ENCODE results near the gene NPAS3. TPM values are rescaled to one million over a fixed set of nuclear protein-coding genes. Genes with fewer than 3 reads are reported as not detected.

NPAS3 gene
- total RNA-seq, 4 donors from 2014 or later, result 0.13 to 1.1 (median 0.47) TPM; not detected in 1

- DNase-seq, result no peak
- intact Hi-C loops (cut with DNase I), result no loop called here
Observed at GRCh38 chr14:33271216-33271615, 332.5 kb downstream of the NPAS3 start.

DNA sequence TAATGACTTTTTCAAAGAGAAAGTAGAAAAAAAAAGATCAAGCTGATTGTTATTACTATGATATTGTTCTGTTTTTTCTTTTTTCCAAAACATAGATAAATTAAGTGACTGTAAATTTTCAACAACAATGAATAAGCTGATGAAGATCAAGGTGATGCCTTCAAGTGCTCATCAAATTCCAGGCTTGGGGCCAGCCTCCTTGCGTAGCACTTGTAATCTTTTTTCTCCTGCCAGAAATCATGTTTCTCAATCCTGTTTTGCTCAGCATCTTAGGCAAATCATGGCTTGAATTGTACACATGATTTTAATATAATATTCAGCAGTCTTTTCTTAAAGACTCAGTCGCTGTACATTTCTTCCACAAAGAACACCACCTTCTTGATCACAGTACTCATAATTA, 333.2 kb downstream of the NPAS3 start:
- no peaks in the 10 kb centered on the region for H3K27me3 ChIP-seq
- H3K4me1 ChIP-seq, result no peaks in the 10 kb centered on the region
- TF ChIP-seq POLR2A (IDR thresholded peaks at IDR 0.05), result no peak
- TF ChIP-seq, protein P1, sequence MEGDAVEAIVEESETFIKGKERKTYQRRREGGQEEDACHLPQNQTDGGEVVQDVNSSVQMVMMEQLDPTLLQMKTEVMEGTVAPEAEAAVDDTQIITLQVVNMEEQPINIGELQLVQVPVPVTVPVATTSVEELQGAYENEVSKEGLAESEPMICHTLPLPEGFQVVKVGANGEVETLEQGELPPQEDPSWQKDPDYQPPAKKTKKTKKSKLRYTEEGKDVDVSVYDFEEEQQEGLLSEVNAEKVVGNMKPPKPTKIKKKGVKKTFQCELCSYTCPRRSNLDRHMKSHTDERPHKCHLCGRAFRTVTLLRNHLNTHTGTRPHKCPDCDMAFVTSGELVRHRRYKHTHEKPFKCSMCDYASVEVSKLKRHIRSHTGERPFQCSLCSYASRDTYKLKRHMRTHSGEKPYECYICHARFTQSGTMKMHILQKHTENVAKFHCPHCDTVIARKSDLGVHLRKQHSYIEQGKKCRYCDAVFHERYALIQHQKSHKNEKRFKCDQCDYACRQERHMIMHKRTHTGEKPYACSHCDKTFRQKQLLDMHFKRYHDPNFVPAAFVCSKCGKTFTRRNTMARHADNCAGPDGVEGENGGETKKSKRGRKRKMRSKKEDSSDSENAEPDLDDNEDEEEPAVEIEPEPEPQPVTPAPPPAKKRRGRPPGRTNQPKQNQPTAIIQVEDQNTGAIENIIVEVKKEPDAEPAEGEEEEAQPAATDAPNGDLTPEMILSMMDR (IDR thresholded peaks at IDR 0.05), result no peak
- no peak overlapping the region for H3K4me3 ChIP-seq
- H3K9me3 ChIP-seq, result no peaks in the 10 kb centered on the region
- no peak for DNase-seq
- no peaks in the 10 kb centered on the region for H3K36me3 ChIP-seq
- intact Hi-C loops (cut with DNase I), result no loop called here
- 65 to 71% methylated on average over 2 of the region's 2 CpGs for WGBS, 2 donors
- no peak overlapping the region for H3K27ac ChIP-seq

More at GRCh38 chr14:33271216-33271615, 332.5 kb downstream of the NPAS3 start:
- Histone ChIP-seq H3K27me3 (no peaks in the 10 kb centered on the region), H3K4me1 (no peaks in the 10 kb centered on the region), H3K9me3 (no peaks in the 10 kb centered on the region), H3K36me3 (no peaks in the 10 kb centered on the region), H3K27ac (no peak overlapping the region), H3K4me3 (no peak overlapping the region)
- WGBS, 2 donors, result 86 to 92% methylated on average over 1 to 2 of the region's 2 CpGs
- TF ChIP-seq, protein P1 (IDR thresholded peaks at IDR 0.05), result no peak
- TF ChIP-seq POLR2A (IDR thresholded peaks at IDR 0.05), result no peak

DNA sequence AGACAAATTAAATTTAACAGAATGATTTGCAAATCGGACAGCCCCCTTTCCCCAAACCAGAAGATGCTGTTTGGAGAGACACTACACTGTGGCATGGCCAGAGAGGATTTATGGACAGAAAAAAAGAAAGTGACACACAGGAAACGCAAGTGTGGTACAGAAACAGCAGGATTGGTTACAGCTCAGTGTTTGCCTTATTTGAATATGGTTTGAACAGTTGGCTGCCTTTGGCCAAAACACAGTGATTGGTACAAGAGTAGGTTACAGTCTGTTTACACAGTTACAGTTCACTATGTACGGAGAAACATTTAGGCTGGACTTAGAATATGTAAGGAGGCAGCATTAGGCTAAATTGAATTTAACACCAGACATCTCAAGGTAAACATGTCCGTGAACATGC, 335.3 kb downstream of the NPAS3 start:
- Histone ChIP-seq H3K9me3 (no peaks in the 10 kb centered on the region), H3K4me3 (no peak overlapping the region), H3K36me3 (no peaks in the 10 kb centered on the region), H3K27ac (no peak overlapping the region), H3K4me1 (no peaks in the 10 kb centered on the region), H3K27me3 (no peaks in the 10 kb centered on the region)
- 82 to 85% methylated on average over 4 of the region's 4 CpGs for WGBS, 2 donors
- intact Hi-C loops (cut with DNase I), result no loop called here
- DNase-seq, result no peak
- TF ChIP-seq, protein P1 (IDR thresholded peaks at IDR 0.05), result no peak
- no peak for TF ChIP-seq POLR2A (IDR thresholded peaks at IDR 0.05)

DNA sequence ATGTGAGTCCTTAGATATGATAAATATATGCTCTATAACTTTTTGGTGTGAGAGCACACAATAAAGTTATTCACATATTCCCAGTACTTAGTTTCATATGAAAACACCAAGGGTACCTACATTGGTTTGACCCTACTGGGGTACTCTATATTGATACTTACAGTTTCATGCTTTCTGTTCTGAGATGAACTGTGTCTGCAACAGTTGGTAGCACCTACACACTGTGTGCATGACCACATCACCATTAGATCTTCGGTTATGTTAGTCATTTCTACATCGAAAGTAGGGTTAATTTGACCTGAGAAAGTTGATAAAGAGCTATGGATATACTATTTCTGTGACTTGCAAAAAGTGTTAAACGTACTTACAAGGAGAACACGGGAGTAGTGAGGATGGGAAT, 337.2 kb downstream of the NPAS3 start:
- Histone ChIP-seq H3K27me3 (no peaks in the 10 kb centered on the region), H3K36me3 (no peaks in the 10 kb centered on the region), H3K4me1 (no peaks in the 10 kb centered on the region), H3K4me3 (no peak overlapping the region), H3K9me3 (no peaks in the 10 kb centered on the region), H3K27ac (no peak overlapping the region)
- intact Hi-C loops (cut with DNase I), result no loop called here
- no peak for DNase-seq
- WGBS, 2 donors, result 53 to 55% methylated on average over 4 of the region's 4 CpGs
- TF ChIP-seq, protein P1 (IDR thresholded peaks at IDR 0.05), result no peak
- TF ChIP-seq POLR2A (IDR thresholded peaks at IDR 0.05), result no peak

- Histone ChIP-seq H3K4me3 (no peak overlapping the region), H3K4me1 (no peaks in the 10 kb centered on the region), H3K9me3 (no peaks in the 10 kb centered on the region), H3K36me3 (no peaks in the 10 kb centered on the region), H3K27ac (no peak overlapping the region), H3K27me3 (no peaks in the 10 kb centered on the region)
- intact Hi-C loops (cut with DNase I), result no loop called here
- no peak for TF ChIP-seq POLR2A (IDR thresholded peaks at IDR 0.05)
- TF ChIP-seq, protein P1 (IDR thresholded peaks at IDR 0.05), result no peak
- WGBS, 2 donors, result 73 to 86% methylated on average over 3 of the region's 3 CpGs
- no peak for DNase-seq
Observed at GRCh38 chr14:33279865-33280264, 341.2 kb downstream of the NPAS3 start.
